ENCODE measurements around the gene CCR6.

DNA sequence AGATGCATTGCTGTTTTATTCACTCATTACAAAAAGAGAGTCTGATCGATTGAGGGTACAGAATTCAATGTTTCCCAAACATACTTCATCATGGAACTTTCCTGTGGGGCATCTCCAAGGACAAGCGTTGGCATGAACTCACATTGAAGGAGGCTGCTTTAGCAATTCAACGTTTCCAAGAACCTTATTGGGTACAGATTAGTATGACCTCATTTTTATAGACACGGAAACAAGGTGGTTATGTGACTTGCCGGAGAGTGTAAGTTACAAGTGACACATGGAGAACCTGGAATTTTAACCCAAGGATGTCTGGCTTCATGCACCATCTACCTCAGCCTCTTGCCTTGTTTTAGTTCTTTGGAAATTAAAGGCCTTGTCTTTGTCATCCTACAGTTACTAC lies 26.1 kb downstream of the CCR6 start:
- TF ChIP-seq, protein P1, sequence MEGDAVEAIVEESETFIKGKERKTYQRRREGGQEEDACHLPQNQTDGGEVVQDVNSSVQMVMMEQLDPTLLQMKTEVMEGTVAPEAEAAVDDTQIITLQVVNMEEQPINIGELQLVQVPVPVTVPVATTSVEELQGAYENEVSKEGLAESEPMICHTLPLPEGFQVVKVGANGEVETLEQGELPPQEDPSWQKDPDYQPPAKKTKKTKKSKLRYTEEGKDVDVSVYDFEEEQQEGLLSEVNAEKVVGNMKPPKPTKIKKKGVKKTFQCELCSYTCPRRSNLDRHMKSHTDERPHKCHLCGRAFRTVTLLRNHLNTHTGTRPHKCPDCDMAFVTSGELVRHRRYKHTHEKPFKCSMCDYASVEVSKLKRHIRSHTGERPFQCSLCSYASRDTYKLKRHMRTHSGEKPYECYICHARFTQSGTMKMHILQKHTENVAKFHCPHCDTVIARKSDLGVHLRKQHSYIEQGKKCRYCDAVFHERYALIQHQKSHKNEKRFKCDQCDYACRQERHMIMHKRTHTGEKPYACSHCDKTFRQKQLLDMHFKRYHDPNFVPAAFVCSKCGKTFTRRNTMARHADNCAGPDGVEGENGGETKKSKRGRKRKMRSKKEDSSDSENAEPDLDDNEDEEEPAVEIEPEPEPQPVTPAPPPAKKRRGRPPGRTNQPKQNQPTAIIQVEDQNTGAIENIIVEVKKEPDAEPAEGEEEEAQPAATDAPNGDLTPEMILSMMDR (IDR thresholded peaks at IDR 0.05): no peak
- TF ChIP-seq POLR2A (IDR thresholded peaks at IDR 0.05): no peak
